Measurements from ENCODE around the gene MRPS5.

Gene MRPS5

DNA sequence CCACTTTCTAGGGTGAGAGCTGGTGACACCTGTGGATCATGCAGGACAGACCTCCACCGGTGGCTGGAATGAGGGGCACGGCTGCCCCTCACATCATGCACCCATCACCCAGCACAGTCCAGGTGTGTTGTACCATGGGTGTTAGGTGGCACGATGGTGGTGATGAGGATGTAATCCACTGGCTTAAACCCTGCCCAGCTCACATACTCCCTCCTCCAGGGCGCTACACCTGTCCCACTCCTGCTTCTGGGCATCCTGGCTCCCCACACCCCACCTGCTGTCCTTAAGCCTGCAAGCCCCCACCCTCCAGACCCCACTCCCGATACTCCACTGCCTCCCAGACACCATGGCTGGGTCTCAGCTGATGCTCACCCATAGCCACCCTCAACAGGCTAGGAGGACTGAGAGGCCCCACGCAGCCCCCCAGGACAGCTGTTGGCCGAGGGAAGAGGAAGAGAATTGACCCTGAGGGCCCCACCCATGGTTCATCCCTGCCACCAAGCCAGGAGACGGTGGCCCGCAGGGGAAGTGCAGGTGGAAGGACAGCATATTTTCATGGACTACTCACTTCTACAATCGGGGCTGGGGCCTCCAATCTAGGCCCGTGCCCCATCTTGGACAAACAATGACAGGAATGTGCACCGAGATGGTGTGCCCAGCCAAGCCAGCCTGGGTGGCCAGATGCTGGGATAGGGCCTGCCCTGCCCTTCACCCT lies 61.8 kb downstream of the MRPS5 start:
- no peak overlapping the region for H3K27ac ChIP-seq (ENCODE audit: low read depth, low read length)
- WGBS = 91% methylated on average over 10 of the region's 12 CpGs
- H3K9me3 ChIP-seq (ENCODE audit: insufficient read depth, low read depth, low read length) = no peaks in the 10 kb centered on the region
- H3K27me3 ChIP-seq (ENCODE audit: insufficient read depth, low read length) = no peaks in the 10 kb centered on the region
- peaks cover 10% of the 10 kb centered on the region for H3K4me1 ChIP-seq (ENCODE audit: insufficient read depth, low read length)
- H3K4me3 ChIP-seq (ENCODE audit: low read length) = no peak overlapping the region
- H3K9ac ChIP-seq (ENCODE audit: low read depth, low read length) = no peak overlapping the region
- H3K36me3 ChIP-seq (ENCODE audit: insufficient read depth, low read length) = no peaks in the 10 kb centered on the region

DNA sequence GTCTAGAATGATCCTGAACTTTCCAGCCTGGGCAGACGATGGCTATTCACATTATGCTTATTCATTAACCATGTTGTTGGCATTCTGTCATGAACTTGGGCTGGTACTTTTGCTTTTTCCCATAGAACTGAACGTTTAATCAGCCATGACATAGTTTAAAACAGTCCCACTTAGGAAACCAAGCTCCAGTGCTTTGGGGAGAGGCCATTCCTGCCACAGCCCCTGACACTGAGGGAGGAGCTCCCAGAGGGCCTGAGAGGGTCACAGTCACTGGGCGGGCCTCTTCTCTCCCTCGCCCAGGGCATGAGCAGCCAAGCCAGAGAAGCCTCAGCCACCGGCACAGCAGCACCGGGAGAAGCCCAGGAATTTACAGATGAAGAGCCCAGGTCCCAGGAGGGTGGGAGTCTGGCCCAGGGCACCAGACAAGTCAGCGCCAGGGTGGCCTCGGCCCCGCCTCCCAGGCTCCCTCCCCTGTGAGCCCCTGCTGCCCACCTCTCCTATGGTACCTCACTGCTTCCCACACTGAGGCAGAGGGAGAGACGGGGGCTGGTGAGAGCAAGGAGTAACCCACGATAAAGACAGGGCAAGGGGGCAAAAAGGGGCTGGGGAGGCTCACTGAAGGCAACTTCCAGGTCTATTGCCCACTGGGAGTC lies 62.5 kb downstream of the MRPS5 start:
- Histone ChIP-seq H3K9me3 (ENCODE audit: insufficient read depth, low read depth, low read length) (no peaks in the 10 kb centered on the region), H3K27me3 (ENCODE audit: insufficient read depth, low read length) (no peaks in the 10 kb centered on the region), H3K27ac (ENCODE audit: low read depth, low read length) (no peak overlapping the region), H3K4me1 (ENCODE audit: insufficient read depth, low read length) (peaks cover 10% of the 10 kb centered on the region), H3K36me3 (ENCODE audit: insufficient read depth, low read length) (no peaks in the 10 kb centered on the region), H3K4me3 (ENCODE audit: low read length) (no peak overlapping the region), H3K9ac (ENCODE audit: low read depth, low read length) (no peak overlapping the region)
- WGBS = 83% methylated on average over 11 of the region's 11 CpGs

DNA sequence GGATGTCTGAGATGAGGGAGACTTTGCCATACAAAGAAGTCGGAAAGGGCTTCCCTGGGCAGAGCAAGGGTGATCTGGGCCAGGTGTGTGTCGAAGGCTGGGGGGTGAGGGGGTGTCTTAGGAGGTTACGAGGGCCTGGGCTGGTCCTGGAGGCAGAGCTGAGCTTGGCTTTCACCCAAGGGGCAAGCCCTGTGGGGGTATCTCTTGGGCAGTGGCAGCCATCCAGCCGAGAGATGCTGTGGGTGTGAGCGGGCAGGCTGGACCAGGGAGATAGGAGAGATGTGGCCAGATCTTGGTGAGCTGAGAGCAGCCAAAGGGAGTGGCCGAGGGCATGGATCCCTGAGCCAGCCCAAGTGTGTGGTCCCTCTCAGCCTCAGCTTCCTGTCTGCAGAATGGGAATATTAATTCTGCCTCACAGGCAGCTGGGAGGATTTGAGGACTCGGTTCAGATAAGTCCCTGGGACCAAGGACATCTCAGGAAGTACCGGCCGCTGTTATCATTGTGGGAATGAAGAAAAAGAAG lies 63.1 kb downstream of the MRPS5 start:
- H3K4me1 ChIP-seq (ENCODE audit: insufficient read depth, low read length) = peaks cover 10% of the 10 kb centered on the region
- 87% methylated on average over 9 of the region's 9 CpGs for WGBS
- H3K27me3 ChIP-seq (ENCODE audit: insufficient read depth, low read length) = no peaks in the 10 kb centered on the region
- no peak overlapping the region for H3K4me3 ChIP-seq (ENCODE audit: low read length)
- H3K9me3 ChIP-seq (ENCODE audit: insufficient read depth, low read depth, low read length) = no peaks in the 10 kb centered on the region
- H3K9ac ChIP-seq (ENCODE audit: low read depth, low read length) = no peak overlapping the region
- H3K36me3 ChIP-seq (ENCODE audit: insufficient read depth, low read length) = no peaks in the 10 kb centered on the region
- H3K27ac ChIP-seq (ENCODE audit: low read depth, low read length) = no peak overlapping the region

DNA sequence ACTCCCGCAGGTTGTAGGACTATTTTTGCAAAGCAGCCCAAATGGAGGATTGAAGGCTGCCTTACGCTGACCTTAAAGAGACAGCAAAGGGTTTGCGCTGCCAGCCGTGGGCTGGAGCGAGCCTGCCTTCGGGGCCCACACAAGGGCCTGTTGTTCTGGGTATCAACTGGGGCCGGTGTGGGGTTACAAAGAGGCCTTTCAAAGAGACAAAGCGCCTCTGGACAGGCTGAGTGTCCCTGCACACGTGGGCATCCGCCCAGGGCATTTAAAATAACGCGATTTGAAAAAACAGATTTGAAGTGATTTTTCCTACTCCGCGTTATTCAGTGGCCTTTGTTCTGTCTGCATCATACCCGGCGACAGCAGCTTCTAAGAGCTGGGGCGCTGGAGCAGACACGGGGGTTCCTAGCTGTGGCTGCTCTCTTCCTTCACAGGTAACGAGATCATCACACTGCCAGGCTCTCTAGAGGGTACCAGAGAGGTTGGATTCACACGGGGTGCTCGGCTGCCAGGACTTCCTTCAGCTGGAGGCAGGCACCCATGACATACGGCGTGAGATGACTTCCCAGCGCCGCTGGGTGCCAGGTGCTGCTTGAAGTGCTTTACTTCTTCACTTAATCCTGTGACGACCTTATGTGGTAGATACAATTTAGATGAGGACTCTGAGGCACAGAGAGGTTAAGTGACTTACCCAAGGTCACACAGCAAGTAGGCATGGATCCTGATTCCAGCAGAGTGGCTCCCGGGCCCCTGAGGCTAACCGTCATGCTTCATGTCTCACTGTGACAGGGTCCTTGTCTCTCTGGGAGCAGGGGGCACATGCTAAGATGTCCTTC lies 63.9 kb downstream of the MRPS5 start:
- H3K27ac ChIP-seq (ENCODE audit: low read depth, low read length) = no peak overlapping the region
- no peak overlapping the region for H3K9ac ChIP-seq (ENCODE audit: low read depth, low read length)
- no peak overlapping the region for H3K4me3 ChIP-seq (ENCODE audit: low read length)
- 92% methylated on average over 28 of the region's 28 CpGs for WGBS
- no peaks in the 10 kb centered on the region for H3K27me3 ChIP-seq (ENCODE audit: insufficient read depth, low read length)
- H3K36me3 ChIP-seq (ENCODE audit: insufficient read depth, low read length) = no peaks in the 10 kb centered on the region
- no peaks in the 10 kb centered on the region for H3K9me3 ChIP-seq (ENCODE audit: insufficient read depth, low read depth, low read length)
- peaks cover 6% of the 10 kb centered on the region for H3K4me1 ChIP-seq (ENCODE audit: insufficient read depth, low read length)

DNA sequence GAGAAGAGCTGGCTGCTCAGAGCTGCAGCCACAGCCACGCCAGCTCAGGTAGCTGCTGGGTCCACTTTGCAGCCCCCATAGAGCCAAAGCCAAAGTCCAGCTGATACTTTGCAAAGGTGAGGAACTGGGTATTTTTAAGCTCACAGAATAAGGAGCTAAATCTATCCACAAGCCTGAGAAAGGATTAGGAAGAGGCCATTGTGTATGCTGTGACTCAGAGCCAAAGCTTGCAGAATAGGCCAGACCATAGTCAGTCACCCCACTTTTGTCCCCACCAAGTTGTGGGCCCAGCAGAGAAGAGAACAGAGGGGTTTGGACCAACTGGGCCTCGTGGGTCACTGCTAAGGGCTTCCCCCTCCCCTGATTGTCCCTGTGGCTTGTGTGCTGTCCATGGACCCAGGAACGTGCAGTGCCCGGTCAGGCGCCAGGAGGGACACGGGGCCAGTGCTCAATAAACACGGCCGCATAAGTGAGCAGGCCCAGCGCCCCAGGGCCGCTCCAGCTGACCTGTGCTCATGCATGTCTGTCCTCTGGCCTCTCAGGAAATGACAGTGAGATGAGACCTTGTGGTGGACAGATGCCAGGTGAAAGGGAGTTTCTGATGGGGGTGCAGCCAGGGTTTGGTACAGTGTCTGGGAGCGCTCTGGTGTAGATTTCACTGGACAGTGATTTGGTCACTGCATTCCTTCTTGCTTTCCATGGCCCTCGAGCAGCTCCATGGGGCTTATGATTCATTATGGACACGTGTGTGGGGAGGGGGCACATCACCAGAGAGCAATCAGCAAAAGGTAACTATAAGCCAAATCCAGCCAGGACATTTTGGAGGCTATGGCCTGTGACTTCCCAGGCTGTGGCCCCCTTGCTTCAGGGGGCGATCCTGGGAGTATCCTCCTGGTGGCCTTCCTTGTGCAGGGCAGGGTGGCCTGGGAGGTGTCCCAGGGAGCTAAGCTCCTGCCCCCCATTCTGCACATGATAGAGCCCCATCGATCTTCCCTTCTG lies 64.8 kb downstream of the MRPS5 start:
- Histone ChIP-seq H3K4me3 (ENCODE audit: low read length) (no peak overlapping the region), H3K27me3 (ENCODE audit: insufficient read depth, low read length) (no peaks in the 10 kb centered on the region), H3K9ac (ENCODE audit: low read depth, low read length) (no peak overlapping the region), H3K9me3 (ENCODE audit: insufficient read depth, low read depth, low read length) (no peaks in the 10 kb centered on the region), H3K27ac (ENCODE audit: low read depth, low read length) (no peak overlapping the region), H3K36me3 (ENCODE audit: insufficient read depth, low read length) (no peaks in the 10 kb centered on the region), H3K4me1 (ENCODE audit: insufficient read depth, low read length) (peaks cover 3% of the 10 kb centered on the region; the same call in 1 of the 2 replicates)
- WGBS = 88% methylated on average over 15 of the region's 15 CpGs

DNA sequence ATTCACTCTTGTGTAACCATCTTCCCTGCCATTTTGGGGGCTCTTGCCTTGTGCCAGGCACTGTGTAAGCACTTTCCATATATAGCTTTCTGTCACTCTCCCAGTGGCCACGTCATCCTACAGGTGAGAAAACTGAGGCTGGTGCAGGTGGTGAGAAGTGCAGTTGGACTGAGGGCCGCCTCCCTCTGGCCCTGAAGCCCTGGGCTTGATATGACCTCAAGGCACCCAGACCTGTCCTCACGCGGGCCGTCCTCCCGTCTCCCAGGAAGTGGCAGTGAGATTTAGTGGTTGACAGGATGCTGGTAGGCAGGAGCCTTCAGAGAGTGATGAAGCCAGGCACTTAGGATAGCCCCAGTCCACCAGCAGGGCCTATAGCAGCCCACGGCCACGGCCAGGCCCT lies 65.6 kb downstream of the MRPS5 start:
- Histone ChIP-seq H3K4me1 (ENCODE audit: insufficient read depth, low read length) (peaks cover 3% of the 10 kb centered on the region; the same call in 1 of the 2 replicates), H3K27ac (ENCODE audit: low read depth, low read length) (no peak overlapping the region), H3K27me3 (ENCODE audit: insufficient read depth, low read length) (no peaks in the 10 kb centered on the region), H3K4me3 (ENCODE audit: low read length) (no peak overlapping the region), H3K9me3 (ENCODE audit: insufficient read depth, low read depth, low read length) (no peaks in the 10 kb centered on the region), H3K9ac (ENCODE audit: low read depth, low read length) (no peak overlapping the region), H3K36me3 (ENCODE audit: insufficient read depth, low read length) (no peaks in the 10 kb centered on the region)
- 88% methylated on average over 8 of the region's 8 CpGs for WGBS

DNA sequence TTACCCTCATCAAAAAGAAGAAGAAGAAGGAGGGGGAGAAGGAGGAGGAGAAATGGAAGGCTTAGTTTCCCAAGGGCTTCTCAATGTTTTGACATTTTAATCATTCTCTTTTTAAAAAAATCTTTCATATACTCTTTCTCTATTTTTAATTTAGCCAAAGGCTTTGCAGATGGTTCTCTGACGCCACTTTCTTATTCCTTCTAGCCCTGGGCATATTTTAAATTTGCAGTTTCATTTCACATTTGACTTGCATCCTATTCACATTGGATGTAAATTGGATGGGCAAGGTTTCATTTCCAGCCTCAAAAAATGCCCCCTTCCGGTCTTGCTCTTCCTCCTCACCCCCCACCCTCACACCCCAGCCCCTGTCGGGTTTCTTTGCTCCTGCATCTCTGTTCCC lies 66.3 kb downstream of the MRPS5 start:
- H3K27me3 ChIP-seq (ENCODE audit: insufficient read depth, low read length) = no peaks in the 10 kb centered on the region

DNA sequence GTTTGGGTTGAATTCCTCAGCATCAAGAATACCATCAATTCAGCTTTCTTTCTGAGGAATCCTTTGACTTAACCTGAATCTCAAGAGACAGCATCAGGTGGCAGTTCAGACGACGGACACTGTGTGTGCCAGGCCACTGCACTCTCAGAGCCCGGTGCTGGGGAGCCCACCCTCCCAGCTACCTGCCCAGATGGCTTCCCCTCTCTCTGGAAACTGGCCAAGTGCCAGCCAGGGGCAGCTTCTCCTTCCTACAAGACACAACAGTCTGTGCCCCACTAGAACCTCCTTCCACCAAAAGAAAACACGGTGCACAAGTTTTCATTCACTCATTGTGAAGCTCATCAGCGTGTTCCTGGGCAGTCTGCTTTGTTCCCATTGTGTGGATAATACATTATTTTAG lies 67.6 kb downstream of the MRPS5 start:
- peaks cover 3% of the 10 kb centered on the region; the same call in 1 of the 2 replicates for H3K4me1 ChIP-seq (ENCODE audit: insufficient read depth, low read length)
- no peaks in the 10 kb centered on the region for H3K27me3 ChIP-seq (ENCODE audit: insufficient read depth, low read length)
- H3K27ac ChIP-seq (ENCODE audit: low read depth, low read length) = no peak overlapping the region
- no peak overlapping the region for H3K4me3 ChIP-seq (ENCODE audit: low read length)
- no peaks in the 10 kb centered on the region for H3K36me3 ChIP-seq (ENCODE audit: insufficient read depth, low read length)
- WGBS = 75% methylated on average over 5 of the region's 5 CpGs
- H3K9me3 ChIP-seq (ENCODE audit: insufficient read depth, low read depth, low read length) = no peaks in the 10 kb centered on the region
- H3K9ac ChIP-seq (ENCODE audit: low read depth, low read length) = no peak overlapping the region

More for the DNA sequence above, 66.3 kb downstream of the MRPS5 start:
- Histone ChIP-seq H3K36me3 (ENCODE audit: insufficient read depth, low read length) (no peaks in the 10 kb centered on the region), H3K9me3 (ENCODE audit: insufficient read depth, low read depth, low read length) (no peaks in the 10 kb centered on the region), H3K4me3 (ENCODE audit: low read length) (no peak overlapping the region), H3K4me1 (ENCODE audit: insufficient read depth, low read length) (peaks cover 3% of the 10 kb centered on the region; the same call in 1 of the 2 replicates), H3K9ac (ENCODE audit: low read depth, low read length) (no peak overlapping the region), H3K27ac (ENCODE audit: low read depth, low read length) (no peak overlapping the region)
- 68% methylated on average over 3 of the region's 3 CpGs for whole genome bisulfite sequencing

DNA sequence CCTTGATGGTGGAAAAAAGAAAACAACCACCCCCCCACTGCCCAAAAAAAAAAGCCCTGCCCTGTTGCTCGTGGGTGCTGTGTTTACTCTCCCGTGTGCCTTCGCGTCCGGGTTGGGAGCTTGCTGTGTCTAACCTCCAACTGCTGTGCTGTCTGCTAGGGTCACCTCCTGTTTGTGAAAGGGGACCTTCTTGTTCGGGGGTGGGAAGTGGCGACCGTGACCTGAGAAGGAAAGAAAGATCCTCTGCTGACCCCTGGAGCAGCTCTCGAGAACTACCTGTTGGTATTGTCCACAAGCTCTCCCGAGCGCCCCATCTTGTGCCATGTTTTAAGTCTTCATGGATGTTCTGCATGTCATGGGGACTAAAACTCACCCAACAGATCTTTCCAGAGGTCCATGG lies 68.1 kb downstream of the MRPS5 start:
- Histone ChIP-seq H3K27ac (ENCODE audit: low read depth, low read length) (no peak overlapping the region), H3K4me1 (ENCODE audit: insufficient read depth, low read length) (peaks cover 3% of the 10 kb centered on the region; the same call in 1 of the 2 replicates), H3K9ac (ENCODE audit: low read depth, low read length) (no peak overlapping the region), H3K4me3 (ENCODE audit: low read length) (no peak overlapping the region), H3K27me3 (ENCODE audit: insufficient read depth, low read length) (no peaks in the 10 kb centered on the region), H3K9me3 (ENCODE audit: insufficient read depth, low read depth, low read length) (no peaks in the 10 kb centered on the region), H3K36me3 (ENCODE audit: insufficient read depth, low read length) (no peaks in the 10 kb centered on the region)
- 54% methylated on average over 11 of the region's 11 CpGs for WGBS

DNA sequence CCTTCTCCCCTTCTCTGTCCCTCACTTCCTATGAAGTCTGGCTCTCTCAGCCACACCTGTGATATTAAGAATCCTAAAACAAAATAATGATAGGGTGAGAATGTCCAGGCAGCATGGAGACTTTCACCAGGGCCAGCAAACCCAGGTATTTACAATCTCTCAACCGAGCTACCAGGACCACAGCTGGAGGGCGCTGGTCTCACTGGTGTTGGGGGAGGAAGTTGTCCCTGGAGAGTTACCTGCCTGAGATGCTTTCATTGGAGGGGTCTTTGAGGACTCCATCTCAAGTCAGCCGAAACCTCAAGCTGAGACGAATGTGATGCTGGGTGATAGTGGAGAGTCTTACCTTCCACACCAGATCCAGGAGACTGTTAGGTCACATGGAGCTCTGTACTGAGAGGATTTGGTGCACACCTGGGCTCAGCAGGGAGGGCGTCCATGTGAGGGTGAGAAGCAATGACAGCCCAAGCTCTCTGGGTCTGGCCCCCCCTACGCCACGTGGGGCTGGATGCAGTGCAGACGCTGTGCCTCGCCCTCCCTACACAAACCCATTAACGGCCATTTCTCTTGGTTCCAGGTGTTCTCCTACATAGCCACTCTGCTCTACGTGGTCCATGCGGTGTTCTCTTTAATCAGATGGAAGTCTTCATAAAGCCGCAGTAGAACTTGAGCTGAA lies 68.7 kb downstream of the MRPS5 start:
- no peaks in the 10 kb centered on the region for H3K27me3 ChIP-seq (ENCODE audit: insufficient read depth, low read length)
- no peaks in the 10 kb centered on the region for H3K9me3 ChIP-seq (ENCODE audit: insufficient read depth, low read depth, low read length)
- no peaks in the 10 kb centered on the region for H3K36me3 ChIP-seq (ENCODE audit: insufficient read depth, low read length)
- H3K4me1 ChIP-seq (ENCODE audit: insufficient read depth, low read length) = peaks cover 3% of the 10 kb centered on the region; the same call in 1 of the 2 replicates
- no peak overlapping the region for H3K9ac ChIP-seq (ENCODE audit: low read depth, low read length)
- WGBS = 87% methylated on average over 13 of the region's 13 CpGs
- H3K4me3 ChIP-seq (ENCODE audit: low read length) = no peak overlapping the region
- H3K27ac ChIP-seq (ENCODE audit: low read depth, low read length) = no peak overlapping the region
